ENCODE results near the gene RXRB.

RXRB gene

DNA sequence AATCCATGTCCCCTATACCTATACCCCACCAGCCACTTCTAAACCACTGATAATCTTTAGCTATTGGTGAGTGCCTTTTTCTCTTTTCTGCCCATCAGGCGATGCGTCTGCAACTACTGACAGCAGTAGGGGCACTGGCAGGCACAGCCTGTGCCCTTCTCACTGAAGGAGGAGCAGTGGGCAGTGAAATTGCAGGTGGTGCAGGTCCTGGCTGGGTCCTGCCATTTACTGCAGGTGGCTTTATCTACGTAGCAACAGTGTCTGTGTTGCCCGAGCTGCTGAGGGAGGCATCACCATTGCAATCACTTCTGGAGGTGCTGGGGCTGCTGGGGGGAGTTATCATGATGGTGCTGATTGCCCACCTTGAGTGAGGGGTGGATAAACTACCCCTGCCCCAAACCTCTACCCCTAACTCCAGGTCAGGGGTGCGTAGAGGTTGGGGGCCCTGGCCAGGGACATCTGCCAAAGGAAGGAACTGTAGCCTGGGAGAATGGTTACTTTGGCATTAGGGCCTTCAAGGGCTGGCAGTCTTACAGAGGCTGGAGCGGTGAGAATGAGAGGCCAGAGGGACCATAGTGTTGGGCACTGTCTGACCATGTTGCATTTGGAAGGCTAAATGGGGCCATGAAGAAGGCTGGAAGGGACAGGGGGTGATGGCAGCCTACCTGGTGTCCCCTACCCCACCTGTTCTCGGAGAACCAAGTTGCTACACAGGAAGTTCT, 3.1 kb upstream of the RXRB start:
- Histone ChIP-seq H3K27ac (ENCODE audit: low read depth, low read length) (no peak overlapping the region), H3K9me3 (ENCODE audit: control insufficient read depth, insufficient read depth, low read depth, low read length) (no peaks in the 10 kb centered on the region), H3K4me1 (ENCODE audit: control insufficient read depth, insufficient read depth, low read length) (peaks cover 39% of the 10 kb centered on the region; the same call in 1 of the 2 replicates), H3K27me3 (ENCODE audit: control insufficient read depth, insufficient read depth, low read length) (peaks cover 27% of the 10 kb centered on the region), H3K9ac (ENCODE audit: low read length) (no peak overlapping the region), H3K36me3 (ENCODE audit: control insufficient read depth, insufficient read depth, low read length) (peaks cover 23% of the 10 kb centered on the region), H3K4me3 (ENCODE audit: low read depth, low read length) (peak overlapping the region; percentile 82)

DNA sequence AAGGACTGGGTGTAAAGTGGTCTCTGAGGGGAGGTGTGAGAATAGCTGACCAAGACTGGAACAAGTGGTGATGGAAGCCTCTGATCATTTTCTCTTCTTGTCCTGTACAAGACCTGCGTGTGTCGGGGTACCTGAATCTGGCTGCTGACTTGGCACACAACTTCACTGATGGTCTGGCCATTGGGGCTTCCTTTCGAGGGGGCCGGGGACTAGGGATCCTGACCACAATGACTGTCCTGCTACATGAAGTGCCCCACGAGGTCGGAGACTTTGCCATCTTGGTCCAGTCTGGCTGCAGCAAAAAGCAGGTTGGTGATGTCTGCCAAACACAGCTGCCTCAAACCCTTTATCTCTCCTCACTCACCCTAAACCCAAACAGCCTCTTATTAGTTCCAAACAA, 2.3 kb upstream of the RXRB start:
- Histone ChIP-seq H3K4me1 (ENCODE audit: control insufficient read depth, insufficient read depth, low read length) (peaks cover 44% of the 10 kb centered on the region; the same call in 1 of the 2 replicates), H3K36me3 (ENCODE audit: control insufficient read depth, insufficient read depth, low read length) (peaks cover 23% of the 10 kb centered on the region), H3K4me3 (ENCODE audit: low read depth, low read length) (no peak overlapping the region), H3K27ac (ENCODE audit: low read depth, low read length) (no peak overlapping the region), H3K27me3 (ENCODE audit: control insufficient read depth, insufficient read depth, low read length) (peaks cover 26% of the 10 kb centered on the region), H3K9ac (ENCODE audit: low read length) (no peak overlapping the region), H3K9me3 (ENCODE audit: control insufficient read depth, insufficient read depth, low read depth, low read length) (no peaks in the 10 kb centered on the region)

GRCh38 chr6:33201935-33202334, 1.5 kb upstream of the RXRB start:
- no peak overlapping the region for H3K9ac ChIP-seq (ENCODE audit: low read length)
- H3K4me1 ChIP-seq (ENCODE audit: control insufficient read depth, insufficient read depth, low read length), result peaks cover 46% of the 10 kb centered on the region; the same call in 1 of the 2 replicates
- H3K27ac ChIP-seq (ENCODE audit: low read depth, low read length), result no peak overlapping the region
- H3K27me3 ChIP-seq (ENCODE audit: control insufficient read depth, insufficient read depth, low read length), result peaks cover 18% of the 10 kb centered on the region
- H3K36me3 ChIP-seq (ENCODE audit: control insufficient read depth, insufficient read depth, low read length), result peaks cover 26% of the 10 kb centered on the region
- H3K9me3 ChIP-seq (ENCODE audit: control insufficient read depth, insufficient read depth, low read depth, low read length), result no peaks in the 10 kb centered on the region
- peak overlapping the region; percentile 91 for H3K4me3 ChIP-seq (ENCODE audit: low read depth, low read length)

GRCh38 chr6:33201147-33201545, 681 bp upstream of the RXRB start:
- Histone ChIP-seq H3K4me1 (ENCODE audit: control insufficient read depth, insufficient read depth, low read length) (peaks cover 38% of the 10 kb centered on the region; the same call in 1 of the 2 replicates), H3K9me3 (ENCODE audit: control insufficient read depth, insufficient read depth, low read depth, low read length) (no peaks in the 10 kb centered on the region), H3K27ac (ENCODE audit: low read depth, low read length) (peak overlapping the region; percentile 93; the same call in 1 of the 2 replicates), H3K27me3 (ENCODE audit: control insufficient read depth, insufficient read depth, low read length) (peaks cover 10% of the 10 kb centered on the region), H3K4me3 (ENCODE audit: low read depth, low read length) (peak overlapping the region; percentile 91), H3K9ac (ENCODE audit: low read length) (peak overlapping the region; percentile 98), H3K36me3 (ENCODE audit: control insufficient read depth, insufficient read depth, low read length) (peaks cover 29% of the 10 kb centered on the region)

DNA sequence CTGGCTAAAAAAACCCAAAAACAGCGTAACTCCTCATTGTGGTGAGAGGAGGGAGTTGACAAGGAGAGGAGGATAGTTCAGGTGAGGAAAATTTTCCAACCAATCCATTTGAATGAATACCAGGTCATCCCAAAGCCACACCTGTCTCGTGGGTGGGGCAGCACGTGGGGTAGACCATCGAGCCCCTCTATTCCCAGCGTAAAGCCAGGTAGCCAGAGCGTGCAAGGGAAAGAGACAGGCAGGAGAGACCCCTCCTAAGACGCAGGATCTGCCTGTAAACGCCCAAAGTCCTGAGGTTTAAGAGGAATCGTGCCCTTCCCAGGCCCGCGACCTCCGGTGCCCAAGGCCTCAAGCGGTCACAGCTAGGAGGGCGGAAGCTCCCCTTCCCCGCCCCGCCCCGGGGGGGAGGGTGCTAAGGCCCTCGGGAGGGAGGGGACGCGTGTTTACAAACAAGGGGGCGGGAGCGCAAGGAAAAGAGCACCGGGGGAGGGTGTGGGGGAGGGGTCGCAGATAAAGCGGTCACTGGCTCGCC, 712 bp downstream of the RXRB start:
- Histone ChIP-seq H3K27me3 (ENCODE audit: control insufficient read depth, insufficient read depth, low read length) (no peaks in the 10 kb centered on the region), H3K9me3 (ENCODE audit: control insufficient read depth, insufficient read depth, low read depth, low read length) (no peaks in the 10 kb centered on the region), H3K4me1 (ENCODE audit: control insufficient read depth, insufficient read depth, low read length) (peaks cover 28% of the 10 kb centered on the region; the same call in 1 of the 2 replicates), H3K9ac (ENCODE audit: low read length) (peak overlapping the region; percentile 73), H3K4me3 (ENCODE audit: low read depth, low read length) (peak overlapping the region; percentile 91), H3K27ac (ENCODE audit: low read depth, low read length) (peak overlapping the region; percentile 93; the same call in 1 of the 2 replicates), H3K36me3 (ENCODE audit: control insufficient read depth, insufficient read depth, low read length) (peaks cover 43% of the 10 kb centered on the region)

DNA sequence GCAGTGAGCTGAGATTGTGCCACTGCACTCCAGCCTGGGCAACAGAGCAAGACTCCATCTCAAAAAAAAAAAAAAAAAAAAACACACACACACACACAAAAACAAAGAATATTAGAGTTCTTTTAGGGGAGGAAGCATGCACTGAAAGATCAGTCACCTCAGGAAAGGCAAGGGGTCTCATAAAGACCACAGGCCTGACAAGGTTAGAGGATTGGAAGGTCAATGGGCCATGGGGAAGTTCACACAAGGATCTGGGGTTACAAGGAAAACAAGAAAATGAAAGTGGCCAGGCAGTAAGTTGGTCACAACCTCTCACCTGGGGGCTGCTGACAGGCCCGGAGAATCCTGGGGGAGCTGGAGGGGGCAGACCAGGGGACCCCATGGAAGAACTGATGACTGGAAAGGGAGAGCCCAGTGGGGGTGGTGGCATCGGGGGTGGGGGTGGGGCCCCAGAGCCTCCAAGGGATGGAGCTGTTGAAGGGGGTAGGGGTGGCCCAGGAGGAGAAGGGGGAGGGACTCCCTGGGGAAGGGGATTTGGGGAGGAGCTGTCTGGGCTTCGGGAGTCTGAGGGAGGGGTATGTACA, 1.5 kb downstream of the RXRB start:
- Histone ChIP-seq H3K4me1 (ENCODE audit: control insufficient read depth, insufficient read depth, low read length) (peaks cover 25% of the 10 kb centered on the region; the same call in 1 of the 2 replicates), H3K9ac (ENCODE audit: low read length) (no peak overlapping the region), H3K27ac (ENCODE audit: low read depth, low read length) (no peak overlapping the region), H3K9me3 (ENCODE audit: control insufficient read depth, insufficient read depth, low read depth, low read length) (no peaks in the 10 kb centered on the region), H3K4me3 (ENCODE audit: low read depth, low read length) (peak overlapping the region; percentile 91), H3K36me3 (ENCODE audit: control insufficient read depth, insufficient read depth, low read length) (peaks cover 50% of the 10 kb centered on the region), H3K27me3 (ENCODE audit: control insufficient read depth, insufficient read depth, low read length) (no peaks in the 10 kb centered on the region)

GRCh38 chr6:33198159-33198852, 2.2 kb downstream of the RXRB start:
- Histone ChIP-seq H3K27me3 (ENCODE audit: control insufficient read depth, insufficient read depth, low read length) (peaks cover 6% of the 10 kb centered on the region; the same call in 1 of the 2 replicates), H3K36me3 (ENCODE audit: control insufficient read depth, insufficient read depth, low read length) (peaks cover 44% of the 10 kb centered on the region), H3K4me3 (ENCODE audit: low read depth, low read length) (no peak overlapping the region), H3K27ac (ENCODE audit: low read depth, low read length) (no peak overlapping the region), H3K9ac (ENCODE audit: low read length) (no peak overlapping the region), H3K9me3 (ENCODE audit: control insufficient read depth, insufficient read depth, low read depth, low read length) (no peaks in the 10 kb centered on the region), H3K4me1 (ENCODE audit: control insufficient read depth, insufficient read depth, low read length) (peaks cover 22% of the 10 kb centered on the region; the same call in 1 of the 2 replicates)

DNA sequence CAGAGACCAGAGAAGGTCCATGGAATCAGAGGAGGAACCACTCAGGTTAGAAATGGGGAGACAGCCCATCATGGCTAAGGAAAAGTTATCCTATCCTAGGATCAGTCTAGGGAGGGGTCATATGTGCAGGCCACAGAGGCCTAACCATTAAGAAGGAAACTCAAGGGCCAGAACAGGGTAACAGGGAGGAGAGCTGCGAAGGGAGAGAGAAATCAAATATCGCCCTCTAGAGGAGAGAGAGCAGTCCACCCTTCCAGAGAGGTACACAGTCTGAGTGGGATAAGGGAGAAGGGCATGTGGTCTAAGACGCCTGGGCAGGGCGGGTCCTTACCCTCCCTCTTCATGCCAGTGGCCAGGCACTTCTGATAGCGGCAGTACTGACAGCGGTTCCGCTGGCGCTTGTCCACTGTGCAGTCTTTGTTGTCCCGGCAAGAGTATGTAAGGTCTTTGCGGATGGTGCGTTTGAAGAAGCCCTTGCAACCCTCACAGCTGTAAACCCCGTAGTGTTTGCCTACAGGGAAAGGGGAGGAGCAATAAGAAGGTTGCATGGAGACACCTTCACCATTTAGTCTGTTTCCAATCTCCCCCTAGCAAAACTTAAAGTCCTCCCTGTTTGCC, 2.9 kb downstream of the RXRB start:
- Histone ChIP-seq H3K9ac (ENCODE audit: low read length) (no peak overlapping the region), H3K9me3 (ENCODE audit: control insufficient read depth, insufficient read depth, low read depth, low read length) (no peaks in the 10 kb centered on the region), H3K27me3 (ENCODE audit: control insufficient read depth, insufficient read depth, low read length) (peaks cover 11% of the 10 kb centered on the region), H3K4me1 (ENCODE audit: control insufficient read depth, insufficient read depth, low read length) (peaks cover 22% of the 10 kb centered on the region; the same call in 1 of the 2 replicates), H3K36me3 (ENCODE audit: control insufficient read depth, insufficient read depth, low read length) (peaks cover 36% of the 10 kb centered on the region), H3K27ac (ENCODE audit: low read depth, low read length) (no peak overlapping the region), H3K4me3 (ENCODE audit: low read depth, low read length) (peak overlapping the region; percentile 7; the same call in 1 of the 2 replicates)

GRCh38 chr6:33195304-33196165, 4.9 kb downstream of the RXRB start:
- H3K27ac ChIP-seq (ENCODE audit: low read depth, low read length), result no peak overlapping the region
- no peaks in the 10 kb centered on the region for H3K9me3 ChIP-seq (ENCODE audit: control insufficient read depth, insufficient read depth, low read depth, low read length)
- peaks cover 31% of the 10 kb centered on the region for H3K27me3 ChIP-seq (ENCODE audit: control insufficient read depth, insufficient read depth, low read length)
- H3K4me1 ChIP-seq (ENCODE audit: control insufficient read depth, insufficient read depth, low read length), result peaks cover 21% of the 10 kb centered on the region; the same call in 1 of the 2 replicates
- no peak overlapping the region for H3K9ac ChIP-seq (ENCODE audit: low read length)
- H3K36me3 ChIP-seq (ENCODE audit: control insufficient read depth, insufficient read depth, low read length), result peaks cover 26% of the 10 kb centered on the region
- no peak overlapping the region for H3K4me3 ChIP-seq (ENCODE audit: low read depth, low read length)

Measured in HUES6 (cell line).